Endothelial cell of umbilical vein (primary cell): Measurements from ENCODE around the gene WDFY2. TPM values are rescaled to one million over a fixed set of nuclear protein-coding genes. Genes with fewer than 3 reads are reported as not detected.

Experiments
- BruUV-seq: library from RNA; stranded (reverse); fragments of 400-500 nt; replicated peaks from 2 replicates; lab custom pipeline; 2021; lab: Mats Ljungman, UMichigan
- CTCF ChIA-PET: fragments of 300-600, 350-600 bp; sonication (Branson Sonifier 250); formaldehyde crosslinking; loops from one replicate; lab custom pipeline; 2021; ENCODE audit warnings: antibody characterized with exemption, inconsistent platforms; lab: Charles Lee
- POLR2A ChIA-PET: fragments of 300-600, 350-600 bp; sonication (Branson Sonifier 250); formaldehyde crosslinking; loops from one replicate; lab custom pipeline; 2021; ENCODE audit warnings: antibody characterized with exemption, inconsistent platforms; lab: Charles Lee
- DNase-seq: peaks from one replicate; pipeline ENCODE4 v3.0.0-alpha.2; 2011; ENCODE audit warnings: low read depth, low spot score
- FAIRE-seq: peaks from 2 replicates; lab custom pipeline; 2011; peaks lifted over from hg19 to GRCh38; lab: Jason Lieb, UNC
- H2AFZ ChIP-seq: 2 replicates; pipeline ENCODE4 v1.6.0; 2012; ENCODE audit warnings: low read depth, low read length, control low read depth, inconsistent platforms
- H3K27ac ChIP-seq: 2 replicates; pipeline ENCODE4 v1.5.1; 2011; ENCODE audit warnings: low read depth, mild to moderate bottlenecking, control low read depth, low read length, moderate library complexity; ENCODE audit not compliant: insufficient read depth
- H3K27me3 ChIP-seq, 2 experiments: 2 replicates each; pipeline versions ENCODE4 v1.6.0 to v1.6.1; 2011; ENCODE audit warnings: low read length in 2 of 2, mixed read lengths in 1 of 2; ENCODE audit not compliant: control insufficient read depth in 2 of 2, insufficient read depth in 2 of 2
- H3K36me3 ChIP-seq, 2 experiments: 2 replicates in 1 of 2; 3 replicates in 1 of 2; pipeline ENCODE4 v1.5.1; 2011; ENCODE audit warnings: low read length in 2 of 2, mild to moderate bottlenecking in 1 of 2, moderate library complexity in 1 of 2; ENCODE audit not compliant: control insufficient read depth in 2 of 2, insufficient read depth in 2 of 2; ENCODE audit errors: extremely low read depth in 1 of 2
- H3K4me1 ChIP-seq: 3 replicates; pipeline ENCODE4 v1.5.1; 2011; ENCODE audit warnings: mild to moderate bottlenecking, low read length; ENCODE audit not compliant: control insufficient read depth, insufficient read depth; ENCODE audit errors: extremely low read depth
- H3K4me2 ChIP-seq: 2 replicates; pipeline ENCODE4 v1.6.1; 2011; ENCODE audit warnings: low read length, control low read depth, mixed read lengths; ENCODE audit not compliant: insufficient read depth
- H3K4me3 ChIP-seq, 3 experiments: fragments of 200-600 bp in 1 of 3; sonication (generic), shearing (Covaris generic) in 1 of 3; replicated peaks in 1 of 3; 2 replicates each; pipeline ENCODE4 v1.5.1; 2011 to 2016; ENCODE audit warnings: control low read depth in 3 of 3, low read length in 3 of 3, mild to moderate bottlenecking in 2 of 3, inconsistent platforms in 1 of 3, low read depth in 1 of 3, moderate library complexity in 1 of 3; ENCODE audit not compliant: insufficient read depth in 1 of 3
- H3K79me2 ChIP-seq: 2 replicates; pipeline ENCODE4 v1.6.0; 2012; ENCODE audit warnings: low read length, inconsistent platforms; ENCODE audit not compliant: control insufficient read depth, insufficient read depth
- H3K9ac ChIP-seq: replicated peaks from 2 replicates; pipeline ENCODE3; 2011; ENCODE audit warnings: low read length, control low read depth; ENCODE audit not compliant: insufficient read depth; ENCODE audit errors: extremely low read depth
- H3K9me1 ChIP-seq: replicated peaks from 3 replicates; pipeline ENCODE4 v1.6.0; 2011; ENCODE audit warnings: mild to moderate bottlenecking, low read length; ENCODE audit not compliant: control insufficient read depth, insufficient read depth; ENCODE audit errors: extremely low read depth
- H3K9me3 ChIP-seq: replicated peaks from 2 replicates; pipeline ENCODE4 v1.5.1; 2012; ENCODE audit warnings: low read length, inconsistent platforms; ENCODE audit not compliant: control insufficient read depth, insufficient read depth
- H4K20me1 ChIP-seq: replicated peaks from 2 replicates; pipeline ENCODE3; 2011; ENCODE audit warnings: mild to moderate bottlenecking, low read length; ENCODE audit not compliant: control insufficient read depth, insufficient read depth; ENCODE audit errors: extremely low read depth
- EZH2 ChIP-seq: IDR thresholded peaks from 2 replicates; pipeline ENCODE4 v1.6.1; 2012; ENCODE audit warnings: borderline replicate concordance, low read depth, mild to moderate bottlenecking, moderate library complexity, low read length, inconsistent platforms; ENCODE audit not compliant: severe bottlenecking
- FOS ChIP-seq: IDR thresholded peaks from 2 replicates; pipeline ENCODE4 v1.6.1; 2011; ENCODE audit warnings: mild to moderate bottlenecking, low read length, moderate library complexity, borderline replicate concordance; ENCODE audit not compliant: insufficient read depth
- GATA2 ChIP-seq: IDR thresholded peaks from 2 replicates; pipeline ENCODE4 v1.7.0; 2011; ENCODE audit warnings: low read depth, mild to moderate bottlenecking, moderate library complexity, mixed read lengths, low read length; ENCODE audit not compliant: insufficient read length, insufficient read depth
- JUN ChIP-seq: IDR thresholded peaks from 2 replicates; pipeline ENCODE4 v1.6.1; 2011; ENCODE audit warnings: borderline replicate concordance, low read depth; ENCODE audit not compliant: insufficient read length, insufficient read depth
- MYC ChIP-seq: IDR thresholded peaks from one replicate; pipeline ENCODE4 v1.6.1; 2011; ENCODE audit warnings: mild to moderate bottlenecking, low read depth, low read length
- POLR2A ChIP-seq: IDR thresholded peaks from 2 replicates; pipeline ENCODE4 v1.6.1; 2012; ENCODE audit warnings: low read depth, mild to moderate bottlenecking, control low read depth, low read length
- POLR2AphosphoS5 ChIP-seq: IDR thresholded peaks from 2 replicates; pipeline ENCODE4 v1.6.1; 2012; ENCODE audit warnings: low read depth, mild to moderate bottlenecking, control low read depth, low read length, moderate library complexity; ENCODE audit not compliant: insufficient read depth
- dilution Hi-C: fragments of 300-500 bp; cut with MboI; formaldehyde crosslinking; loops from one replicate; pipeline ENCODE4 v1.15.0; 2019; ENCODE audit warnings: low sequenced_read_pairs; ENCODE audit not compliant: extremely low pct_ligation_motif_present
- intact Hi-C: fragments of 100-400 bp; cut with micrococcal nuclease; formaldehyde crosslinking; loops from one replicate; pipeline ENCODE4 v1.10.0; 2022
- polyA plus RNA-seq, 4 experiments: library from polyadenylated mRNA; depleted of rRNA in 3 of 4; stranded (reverse) in 3 of 4; unstranded in 1 of 4; fragments of >200 nt; gene quantifications; 2 replicates each; pipeline versions ENCODE4 v1.2.1 to v1.2.3, GENCODE V29; 2011 to 2012; ENCODE audit warnings: missing spikeins in 1 of 4
- total RNA-seq: library from RNA; stranded (reverse); gene quantifications from 2 replicates; pipeline ENCODE4 v1.2.3, GENCODE V29; 2021
- TF ChIP-seq, protein P1 (sequence below), 2 donors: IDR thresholded peaks; 1 replicate in 1 of 2; 2 replicates in 1 of 2; pipeline ENCODE4 v1.5.1; 2011; ENCODE audit warnings: low read length in 2 of 2, mild to moderate bottlenecking in 2 of 2, moderate library complexity in 2 of 2, control low read depth in 1 of 2, inconsistent platforms in 1 of 2, low read depth in 1 of 2; ENCODE audit not compliant: insufficient read depth in 1 of 2; ENCODE audit errors: extremely low read depth in 1 of 2
- TF ChIP-seq, protein P2 (sequence below): IDR thresholded peaks from 2 replicates; pipeline ENCODE4 v1.6.1; 2011; ENCODE audit not compliant: insufficient read depth, insufficient read length

The WDFY2 gene
- total and polyA plus RNA-seq, 2 donors (not counting 3 experiments of a cell fraction or from before 2014, with no cell fraction given), result 2.1 to 5.5 TPM

DNA sequence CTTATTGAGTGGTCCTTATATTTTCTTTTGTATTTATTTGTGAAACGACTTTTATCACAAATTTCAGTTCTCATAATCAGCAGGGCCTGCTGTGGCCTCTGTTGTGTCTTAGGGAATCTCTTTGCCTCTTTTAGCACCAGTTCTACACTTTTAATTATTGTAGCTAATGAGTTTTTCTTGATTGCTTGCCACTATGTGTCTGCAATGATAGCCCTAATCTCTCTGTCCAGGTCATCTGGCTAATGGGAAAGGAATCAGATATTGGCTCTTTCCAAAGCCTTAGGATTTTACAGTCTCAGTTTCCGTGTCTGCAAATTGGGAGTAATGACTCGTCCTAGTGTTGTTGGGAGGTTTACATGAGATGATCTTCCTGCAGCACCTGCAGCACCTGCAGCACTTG is 10.2 kb downstream of the WDFY2 start:
- Histone ChIP-seq H3K27ac (no peak overlapping the region), H3K9me3 (no peaks in the 10 kb centered on the region), H3K4me2 (no peak overlapping the region), H3K79me2 (no peaks in the 10 kb centered on the region), H3K4me1 (peaks cover 19% of the 10 kb centered on the region), H3K27me3 (no peaks in the 10 kb centered on the region), H4K20me1 (no peaks in the 10 kb centered on the region), H3K4me3 (no peak overlapping the region), H3K9ac (no peak overlapping the region), H2AFZ (no peak overlapping the region), H3K36me3 (no peaks in the 10 kb centered on the region), H3K9me1 (peaks cover 2% of the 10 kb centered on the region)
- dilution Hi-C loops (no loop called here), intact Hi-C loops (no loop called here)
- no TSS peak for BruUV-seq
- FAIRE-seq, result no peak
- TF ChIP-seq, protein P1, sequence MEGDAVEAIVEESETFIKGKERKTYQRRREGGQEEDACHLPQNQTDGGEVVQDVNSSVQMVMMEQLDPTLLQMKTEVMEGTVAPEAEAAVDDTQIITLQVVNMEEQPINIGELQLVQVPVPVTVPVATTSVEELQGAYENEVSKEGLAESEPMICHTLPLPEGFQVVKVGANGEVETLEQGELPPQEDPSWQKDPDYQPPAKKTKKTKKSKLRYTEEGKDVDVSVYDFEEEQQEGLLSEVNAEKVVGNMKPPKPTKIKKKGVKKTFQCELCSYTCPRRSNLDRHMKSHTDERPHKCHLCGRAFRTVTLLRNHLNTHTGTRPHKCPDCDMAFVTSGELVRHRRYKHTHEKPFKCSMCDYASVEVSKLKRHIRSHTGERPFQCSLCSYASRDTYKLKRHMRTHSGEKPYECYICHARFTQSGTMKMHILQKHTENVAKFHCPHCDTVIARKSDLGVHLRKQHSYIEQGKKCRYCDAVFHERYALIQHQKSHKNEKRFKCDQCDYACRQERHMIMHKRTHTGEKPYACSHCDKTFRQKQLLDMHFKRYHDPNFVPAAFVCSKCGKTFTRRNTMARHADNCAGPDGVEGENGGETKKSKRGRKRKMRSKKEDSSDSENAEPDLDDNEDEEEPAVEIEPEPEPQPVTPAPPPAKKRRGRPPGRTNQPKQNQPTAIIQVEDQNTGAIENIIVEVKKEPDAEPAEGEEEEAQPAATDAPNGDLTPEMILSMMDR (IDR thresholded peaks at IDR 0.05; ENCODE audit: extremely low read depth in 1 of 2, insufficient read depth in 1 of 2, low read depth in 1 of 2, low read length in 2 of 2), result no peak
- no peak for TF ChIP-seq EZH2
- TF ChIP-seq JUN, result no peak
- no peak for TF ChIP-seq FOS
- TF ChIP-seq GATA2, result no peak
- no peak for TF ChIP-seq MYC
- TF ChIP-seq, protein P2, sequence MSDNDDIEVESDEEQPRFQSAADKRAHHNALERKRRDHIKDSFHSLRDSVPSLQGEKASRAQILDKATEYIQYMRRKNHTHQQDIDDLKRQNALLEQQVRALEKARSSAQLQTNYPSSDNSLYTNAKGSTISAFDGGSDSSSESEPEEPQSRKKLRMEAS, result no peak
- no peak for TF ChIP-seq POLR2AphosphoS5
- TF ChIP-seq POLR2A, result no peak
- ChIA-PET CTCF (no interaction called here), POLR2A (no interaction called here)
- no peak for DNase-seq
